Mesenchymal stem cell (in vitro differentiated cells and primary cell): ENCODE measurements around the gene PRPF19.

ENCODE experiments used
- DNase-seq: peaks from one replicate; pipeline ENCODE4 v3.0.0-alpha.2; 2013
- H2AFZ ChIP-seq: one replicate; pipeline ENCODE4 v1.6.1; 2013; ENCODE audit warnings: low read depth, mild to moderate bottlenecking, control low read depth, inconsistent platforms, low read length, moderate library complexity
- H2AK5ac ChIP-seq: 2 replicates; pipeline ENCODE4 v1.6.1; 2013; ENCODE audit warnings: low read length, moderate library complexity, mild to moderate bottlenecking, inconsistent platforms; ENCODE audit not compliant: severe bottlenecking
- H2BK120ac ChIP-seq: one replicate; pipeline ENCODE4 v1.6.1; 2013; ENCODE audit warnings: low read depth, mild to moderate bottlenecking, inconsistent platforms, low read length, moderate library complexity
- H2BK12ac ChIP-seq, 2 experiments: one replicate each; pipeline ENCODE4 v1.6.1; 2013; ENCODE audit warnings: inconsistent platforms in 2 of 2, low read length in 2 of 2, mild to moderate bottlenecking in 2 of 2, moderate library complexity in 2 of 2, control low read depth in 1 of 2
- H2BK15ac ChIP-seq: one replicate; pipeline ENCODE4 v1.6.1; 2013; ENCODE audit warnings: mild to moderate bottlenecking, low read depth, inconsistent platforms; ENCODE audit not compliant: poor library complexity, severe bottlenecking
- H2BK5ac ChIP-seq: 2 replicates; pipeline ENCODE4 v1.6.1; 2013; ENCODE audit warnings: low read depth, mild to moderate bottlenecking, low read length, control low read depth, inconsistent platforms; ENCODE audit not compliant: poor library complexity, severe bottlenecking
- H3K14ac ChIP-seq, 2 experiments: one replicate each; pipeline ENCODE4 v1.6.1; 2013; ENCODE audit warnings: inconsistent platforms in 2 of 2, low read length in 2 of 2, control low read depth in 1 of 2, mild to moderate bottlenecking in 1 of 2, moderate library complexity in 1 of 2
- H3K18ac ChIP-seq, 2 experiments: one replicate each; pipeline ENCODE4 v1.6.1; 2013; ENCODE audit warnings: inconsistent platforms in 2 of 2, low read length in 2 of 2, control low read depth in 1 of 2, low read depth in 1 of 2, mild to moderate bottlenecking in 1 of 2
- H3K23ac ChIP-seq, 2 experiments: one replicate each; pipeline ENCODE4 v1.6.1; 2013; ENCODE audit warnings: inconsistent platforms in 2 of 2, low read length in 2 of 2, mild to moderate bottlenecking in 2 of 2, moderate library complexity in 2 of 2, control low read depth in 1 of 2
- H3K27ac ChIP-seq: 2 replicates; pipeline ENCODE4 v1.5.1; 2013; ENCODE audit warnings: mild to moderate bottlenecking, moderate library complexity, low read length, control low read depth, inconsistent platforms; ENCODE audit not compliant: poor library complexity, severe bottlenecking
- H3K27me3 ChIP-seq, 2 experiments: 2 replicates each; pipeline versions ENCODE4 v1.6.1 to v1.7.0; 2013; ENCODE audit warnings: low read length in 2 of 2, mild to moderate bottlenecking in 2 of 2, moderate library complexity in 2 of 2, control low read depth in 1 of 2, inconsistent platforms in 1 of 2; ENCODE audit not compliant: control insufficient read depth in 1 of 2, insufficient read depth in 1 of 2
- H3K36me3 ChIP-seq, 2 experiments: 2 replicates each; pipeline versions ENCODE4 v1.6.1 to v1.7.0; 2013; ENCODE audit warnings: low read length in 2 of 2, control low read depth in 1 of 2, inconsistent platforms in 1 of 2, low read depth in 1 of 2, mild to moderate bottlenecking in 1 of 2; ENCODE audit not compliant: insufficient read depth in 2 of 2, control insufficient read depth in 1 of 2
- H3K4ac ChIP-seq, 2 experiments: one replicate each; pipeline ENCODE4 v1.6.1; 2013; ENCODE audit warnings: inconsistent platforms in 2 of 2, low read length in 2 of 2, mild to moderate bottlenecking in 2 of 2, moderate library complexity in 2 of 2, control low read depth in 1 of 2, low read depth in 1 of 2
- H3K4me1 ChIP-seq: 2 replicates; pipeline ENCODE4 v1.6.1; 2013; ENCODE audit warnings: low read depth, low read length, control low read depth; ENCODE audit not compliant: control insufficient read depth, insufficient read depth
- H3K4me2 ChIP-seq: 2 replicates; pipeline ENCODE4 v1.6.1; 2013; ENCODE audit warnings: low read length, mild to moderate bottlenecking, inconsistent platforms; ENCODE audit not compliant: poor library complexity, severe bottlenecking
- H3K4me3 ChIP-seq, 2 experiments: 2 replicates each; pipeline versions ENCODE4 v1.5.1 to v1.7.0; 2013; ENCODE audit warnings: low read length in 2 of 2, mild to moderate bottlenecking in 2 of 2, control low read depth in 1 of 2, low read depth in 1 of 2; ENCODE audit not compliant: insufficient read depth in 1 of 2
- H3K79me1 ChIP-seq: replicated peaks from 2 replicates; pipeline ENCODE4 v1.6.1; 2013; ENCODE audit warnings: mild to moderate bottlenecking, control low read depth, low read length, inconsistent platforms; ENCODE audit not compliant: poor library complexity, severe bottlenecking
- H3K9ac ChIP-seq: 2 replicates; pipeline ENCODE4 v1.7.0; 2013; ENCODE audit warnings: mild to moderate bottlenecking, low read length, moderate library complexity
- H3K9me3 ChIP-seq: 2 replicates; pipeline ENCODE4 v1.7.0; 2013; ENCODE audit warnings: mild to moderate bottlenecking, low read length; ENCODE audit not compliant: control insufficient read depth
- H4K8ac ChIP-seq: one replicate; pipeline ENCODE4 v1.6.1; 2013; ENCODE audit warnings: inconsistent platforms, mild to moderate bottlenecking, low read length, moderate library complexity
- H4K91ac ChIP-seq: one replicate; pipeline ENCODE4 v1.6.1; 2013; ENCODE audit warnings: mild to moderate bottlenecking, low read length, inconsistent platforms
- WGBS: methylation state at CpG from one replicate; pipeline ENCODE4 v1.1.7; 2013; ENCODE audit warnings: mixed read lengths; 5-methylcytosine and 5-hydroxymethylcytosine counted together

Gene PRPF19

GRCh38 chr11:60925868-60926267, 19.5 kb upstream of the PRPF19 start:
- Histone ChIP-seq H2BK120ac (no peak overlapping the region), H3K9me3 (no peaks in the 10 kb centered on the region), H2BK15ac (no peak overlapping the region), H3K79me1 (peaks cover 23% of the 10 kb centered on the region), H3K14ac (no peak overlapping the region), H3K27ac (no peak overlapping the region), H3K27me3 (peaks cover 0 to 12% of the 10 kb centered on the region in 2 experiments), H3K23ac (no peak overlapping the region), H2BK12ac (no peak overlapping the region), H3K4ac (no peak overlapping the region), H3K4me3 (no peak overlapping the region), H3K4me2 (peak overlapping the region; percentile 41), H2AK5ac (no peak overlapping the region), H2AFZ (no peak overlapping the region), H3K4me1 (peaks cover 21% of the 10 kb centered on the region), H3K9ac (no peak overlapping the region), H3K18ac (no peak overlapping the region), H3K36me3 (peaks cover 22 to 63% of the 10 kb centered on the region in 2 experiments), H4K91ac (no peak overlapping the region), H4K8ac (no peak overlapping the region), H2BK5ac (no peak overlapping the region)
- 69% methylated on average over 6 of the region's 6 CpGs for whole genome bisulfite sequencing
- peak; percentile 85 for DNase-seq

GRCh38 chr11:60924906-60925853, 18.8 kb upstream of the PRPF19 start:
- Histone ChIP-seq H2BK5ac (no peak overlapping the region), H4K8ac (peak overlapping the region; percentile 62), H3K9ac (peak overlapping the region; percentile 65), H2AK5ac (no peak overlapping the region), H2AFZ (peak overlapping the region; percentile 72), H4K91ac (peak overlapping the region; percentile 61), H2BK120ac (no peak overlapping the region), H3K4ac (no peak overlapping the region), H3K4me1 (peaks cover 21% of the 10 kb centered on the region), H3K36me3 (peaks cover 29 to 61% of the 10 kb centered on the region in 2 experiments), H2BK15ac (peak overlapping the region; percentile 2), H3K18ac (peak overlapping the region; percentile 65 to 68), H3K14ac (peak overlapping the region; percentile 38 to 53), H3K4me3 (peak overlapping the region; percentile 70 to 72), H3K9me3 (no peaks in the 10 kb centered on the region), H3K79me1 (peaks cover 30% of the 10 kb centered on the region), H3K4me2 (peak overlapping the region; percentile 85), H3K27me3 (peaks cover 0 to 12% of the 10 kb centered on the region in 2 experiments), H3K23ac (no peak overlapping the region), H3K27ac (no peak overlapping the region), H2BK12ac (no peak overlapping the region)
- DNase-seq = peak; percentile 28
- WGBS = 3% methylated on average over 34 of the region's 35 CpGs

- Histone ChIP-seq H3K9ac (peak within 1 kb of the TSS; percentile 67), H4K8ac (peak within 1 kb of the TSS; percentile 62), H2BK5ac (no peak within 1 kb of the TSS), H3K18ac (peak within 1 kb of the TSS; percentile 65 to 71), H2BK120ac (peak within 1 kb of the TSS; percentile 77), H2AK5ac (no peak within 1 kb of the TSS), H4K91ac (peak within 1 kb of the TSS; percentile 61), H3K4me3 (peak within 1 kb of the TSS; percentile 70 to 72), H3K79me1 (peaks cover 38% of the 10 kb centered on the region), H3K27me3 (peaks cover 0 to 10% of the 10 kb centered on the region in 2 experiments), H3K4me1 (peaks cover 25% of the 10 kb centered on the region), H3K9me3 (no peaks in the 10 kb centered on the region), H3K4me2 (peak within 1 kb of the TSS; percentile 85), H3K4ac (peak within 1 kb of the TSS; percentile 1 to 24), H3K27ac (no peak within 1 kb of the TSS), H3K14ac (peak within 1 kb of the TSS; percentile 38 to 53), H2BK15ac (peak within 1 kb of the TSS; percentile 63), H2BK12ac (peak within 1 kb of the TSS in 1 of 2 experiments; percentile 1), H3K23ac (no peak within 1 kb of the TSS), H2AFZ (peak within 1 kb of the TSS; percentile 72), H3K36me3 (peaks cover 36 to 55% of the 10 kb centered on the region in 2 experiments)
- under 1% methylated on average over 52 of the region's 69 CpGs for WGBS
- peak; percentile 80 for DNase-seq
These were observed 17.9 kb upstream of the PRPF19 start, which contains the start of gene TMEM132A for GRCh38 chr11:60924110-60924905. Gene TMEM132A, plus strand, starts transcription at chr11:60924460. Its CDS starts 174 bp downstream, at chr11:60924634.
